Peyer's patch (tissue), 4 donors: ENCODE measurements around the gene AFF2.

Experiments
- CTCF ChIP-seq, 6 experiments: fragments of 450-650 bp in 4 of 6; fragments of 200-600 bp in 2 of 6; sonication (generic) in 1 of 6; IDR thresholded peaks; one replicate each; pipeline ENCODE4 v1.5.1; 2017 to 2019; ENCODE audit warnings: antibody characterized with exemption in 6 of 6, mild to moderate bottlenecking in 3 of 6, moderate library complexity in 1 of 6
- POLR2A ChIP-seq, 2 donors: fragments of 450-650 bp; IDR thresholded peaks; one replicate each; pipeline ENCODE4 v1.5.1; 2017; ENCODE audit warnings: antibody characterized with exemption in 2 of 2, mild to moderate bottlenecking in 2 of 2, moderate library complexity in 2 of 2

DNA sequence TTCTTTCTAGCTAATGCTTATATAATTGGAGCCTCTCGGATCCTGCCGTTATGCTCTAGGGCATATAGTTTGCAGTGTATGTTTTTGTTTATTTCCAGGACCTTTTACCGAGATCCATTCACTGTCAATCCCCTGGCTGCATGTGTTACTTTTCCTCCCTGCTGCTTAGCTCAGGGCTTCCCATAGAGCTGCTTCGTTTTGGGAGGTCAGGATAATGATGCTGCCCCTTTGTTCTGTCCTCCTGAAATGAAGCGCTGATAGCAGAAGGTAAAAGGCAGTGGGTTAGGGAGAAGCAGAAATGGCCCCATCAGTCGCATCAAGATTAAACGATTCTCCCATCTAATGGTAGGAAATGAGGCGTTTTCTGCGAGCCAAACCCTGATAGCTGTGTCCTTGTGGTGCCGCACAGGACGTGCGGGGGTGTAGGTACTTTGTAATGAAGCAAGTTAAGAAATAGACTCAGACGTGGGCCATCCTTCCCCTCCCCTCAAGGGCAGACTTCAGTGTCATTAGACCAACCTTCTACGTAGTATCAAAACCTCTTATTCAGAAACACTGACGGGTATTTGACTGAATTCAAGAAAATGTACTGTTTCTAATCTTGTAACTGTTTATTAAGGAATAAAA lies 37.3 kb downstream of the AFF2 start:
- TF ChIP-seq POLR2A (IDR thresholded peaks at IDR 0.05), result no peak
- no peak for TF ChIP-seq CTCF (IDR thresholded peaks at IDR 0.05)
